IPS-NIHi11 (cell line): ENCODE results near the gene ZNF343.

Source experiments
- DNase-seq: peaks from one replicate; pipeline ENCODE4 v3.0.0; 2012; ENCODE audit warnings: mixed read lengths, low spot score

ZNF343 gene

DNA sequence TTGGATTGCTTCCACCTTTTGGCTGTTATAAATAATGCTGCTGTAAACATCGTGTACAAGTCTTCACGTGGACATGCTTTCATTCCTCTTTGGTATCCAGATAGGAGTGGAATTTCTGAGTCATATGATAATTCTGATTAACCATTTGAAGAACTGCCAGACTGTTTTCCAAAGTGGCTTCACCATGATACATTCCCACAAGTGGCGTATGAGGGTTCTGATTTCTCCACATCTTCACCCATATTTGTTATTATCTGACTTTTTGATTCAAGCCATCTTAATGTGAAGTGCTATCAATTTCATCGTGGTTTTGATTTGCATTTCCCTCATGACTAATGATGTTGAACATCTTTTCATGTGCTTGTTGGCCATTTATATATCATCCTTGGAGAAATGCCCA lies 35.2 kb downstream of the ZNF343 start:
- DNase-seq: no peak

DNA sequence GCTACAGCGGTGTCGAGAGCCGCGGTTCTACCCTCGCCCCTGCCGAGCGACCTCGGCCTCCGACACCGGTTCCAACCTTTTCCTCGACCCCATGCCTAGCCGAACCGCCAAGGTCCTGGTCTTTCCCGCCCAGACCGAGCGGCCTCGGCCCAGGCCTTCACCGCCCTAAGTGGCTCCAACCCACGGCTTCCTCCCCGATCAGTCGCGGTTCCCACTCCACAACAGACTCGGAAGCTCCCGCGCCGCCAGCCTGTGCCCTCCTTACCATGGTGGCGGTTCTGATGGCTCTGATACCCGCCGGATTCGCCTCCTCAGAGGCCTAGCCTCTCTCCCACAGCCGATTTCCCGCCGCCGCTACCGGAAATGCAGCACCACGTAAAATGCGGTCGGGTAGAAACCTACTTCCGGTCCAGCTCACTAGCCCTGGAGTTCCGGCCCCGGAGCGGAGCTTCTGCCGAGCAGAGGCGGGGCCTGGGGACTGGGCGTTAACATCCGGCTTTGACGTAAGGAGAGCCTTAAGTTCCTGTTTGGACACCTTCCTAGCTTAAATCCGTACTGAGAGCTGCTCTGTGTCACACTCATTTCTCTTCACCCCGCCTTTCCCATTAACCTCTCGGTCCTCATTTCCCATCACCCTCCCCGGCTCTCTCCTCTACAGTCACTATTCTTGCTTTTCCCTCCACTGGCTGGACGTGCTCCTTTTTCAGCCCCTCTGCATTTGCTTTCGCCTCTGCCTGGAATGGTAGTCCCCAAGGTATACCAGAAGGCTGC lies 38.1 kb downstream of the ZNF343 start, which contains the start of gene SNRPB:
TSS of gene SNRPB (minus strand) at position 367 of the 771 bp plus-strand sequence. CDS start at position 268, 99 bp downstream.
- peak; percentile 99 for DNase-seq

DNA sequence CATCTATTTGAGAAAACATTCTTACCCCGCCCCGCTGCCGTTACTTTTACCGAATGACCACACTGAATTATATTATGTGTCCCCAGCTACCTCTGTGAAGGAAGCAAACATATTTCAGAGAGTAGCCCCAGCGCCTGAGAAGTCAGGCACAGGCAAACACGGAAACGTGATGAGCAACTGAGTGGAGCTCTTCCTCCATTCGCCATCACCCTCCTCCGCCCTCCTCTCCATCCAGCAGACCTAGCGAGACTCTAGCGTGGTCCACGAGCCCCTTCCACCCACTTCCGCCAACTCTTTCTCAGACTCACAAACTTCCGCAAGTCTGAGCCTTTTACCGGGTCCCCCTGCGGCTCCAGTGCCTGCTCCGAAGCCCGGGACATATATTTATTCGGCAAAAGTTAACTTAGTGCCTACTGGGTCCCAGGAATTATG lies 38.7 kb downstream of the ZNF343 start:
- DNase-seq: peak; percentile 59

DNA sequence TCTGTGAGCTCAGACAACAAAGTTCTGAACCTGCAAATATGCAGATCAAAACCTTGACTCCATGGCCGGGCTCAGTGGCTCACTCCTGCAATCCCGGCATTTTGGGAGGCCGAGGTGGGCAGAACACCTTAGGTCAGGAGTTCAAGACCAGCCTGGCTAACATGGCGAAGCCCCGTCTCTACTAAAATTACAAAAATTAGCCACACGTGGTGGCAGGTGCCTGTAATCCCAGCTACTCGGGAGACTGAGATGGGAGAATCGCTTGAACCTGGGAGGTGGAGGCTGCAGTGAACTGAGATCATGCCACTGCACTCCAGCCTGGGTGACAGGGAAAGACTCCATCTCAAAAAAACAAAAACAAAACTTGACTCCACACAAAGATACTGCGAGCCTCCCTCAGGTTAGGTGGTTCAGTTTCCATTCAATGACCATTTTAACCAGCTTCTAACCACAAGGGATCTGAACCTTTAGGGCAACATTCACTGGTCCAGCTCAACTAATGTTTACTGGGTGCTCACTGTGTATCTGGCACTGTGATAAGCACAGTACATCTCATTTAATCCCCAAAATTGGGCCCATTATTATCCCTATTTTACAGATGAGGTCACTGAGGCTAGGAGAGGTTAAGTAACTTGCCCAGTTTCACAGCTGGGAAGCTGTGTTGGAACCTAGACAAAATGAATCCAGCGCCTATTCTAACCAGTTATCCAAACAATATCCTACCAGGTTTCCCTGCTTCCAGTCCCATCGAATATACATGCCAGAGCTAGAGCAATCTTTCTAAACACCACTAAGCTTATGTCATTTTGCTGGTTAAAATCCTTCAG lies 39.9 kb downstream of the ZNF343 start:
- no peak for DNase-seq

DNA sequence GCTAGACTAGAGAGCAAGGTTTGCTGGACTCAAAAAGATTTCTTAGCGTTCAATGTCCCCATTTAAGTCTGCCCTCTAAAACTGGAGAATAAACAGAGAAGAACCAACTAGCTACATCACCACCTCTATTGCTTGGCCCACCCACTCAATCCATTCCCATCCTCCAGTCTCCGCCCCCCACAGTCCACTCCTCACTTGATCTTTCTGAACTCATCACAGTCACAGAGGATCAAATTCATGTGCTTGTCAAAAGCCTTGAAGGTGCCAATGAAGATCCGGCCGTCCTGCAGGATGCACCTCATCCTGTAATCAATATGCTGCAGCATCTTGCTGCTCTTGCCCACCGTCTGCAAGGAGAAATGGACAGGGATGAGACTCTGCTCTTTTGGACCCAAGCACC lies 41.3 kb downstream of the ZNF343 start:
- no peak for DNase-seq

DNA sequence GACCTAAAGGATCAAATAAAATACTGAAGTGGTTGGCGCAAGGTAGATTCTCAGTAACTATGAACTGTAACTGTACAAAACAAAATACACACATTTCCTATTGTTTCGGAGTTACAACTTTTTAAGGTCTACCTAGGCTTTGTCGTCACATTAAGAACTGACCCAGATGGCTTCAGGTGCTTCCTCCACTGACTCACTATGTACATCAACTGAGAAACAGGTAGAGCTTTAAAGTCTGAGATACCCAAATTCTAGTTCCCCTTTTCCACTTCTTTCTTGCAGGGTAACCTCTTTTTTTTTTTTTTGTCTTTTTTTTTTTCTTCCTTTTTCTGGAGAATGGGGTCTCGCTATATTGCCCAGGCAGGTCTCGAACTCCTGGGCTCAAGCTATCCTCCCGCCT lies 43.6 kb downstream of the ZNF343 start:
- DNase-seq: no peak

DNA sequence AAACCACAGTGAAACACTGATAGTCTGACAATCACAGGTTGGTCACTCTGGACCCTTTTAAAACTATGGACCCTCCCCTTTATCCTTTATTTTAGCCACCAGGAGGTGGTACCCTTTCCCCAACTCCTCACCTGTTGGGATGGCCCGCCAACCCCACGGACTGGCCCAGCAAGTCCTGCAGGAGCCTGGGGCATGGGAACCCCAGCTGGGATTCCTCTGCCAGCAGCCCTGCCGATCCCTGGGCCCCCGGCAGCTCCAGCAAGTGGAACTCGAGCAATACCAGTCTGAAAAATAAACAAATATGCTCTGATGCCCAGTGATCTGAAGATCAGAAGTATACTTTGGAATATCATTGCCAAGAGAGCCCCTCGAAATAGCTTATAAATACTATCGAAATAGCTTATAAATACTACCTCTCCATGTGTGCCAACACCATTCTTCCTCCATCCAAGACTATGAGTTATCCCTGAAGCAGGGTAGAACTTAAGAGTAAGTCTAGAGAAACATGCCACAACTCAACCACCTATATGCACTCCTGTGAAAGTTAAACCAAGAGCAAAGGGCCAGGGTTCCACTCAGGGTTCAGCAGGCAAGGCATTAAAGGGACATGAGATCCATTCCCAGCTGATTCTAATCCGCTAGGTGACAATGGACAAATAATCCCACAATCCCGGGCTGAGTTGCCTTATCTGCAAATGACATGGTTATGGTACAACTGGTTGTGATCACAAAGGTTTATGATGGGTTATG lies 44.9 kb downstream of the ZNF343 start:
- no peak for DNase-seq

DNA sequence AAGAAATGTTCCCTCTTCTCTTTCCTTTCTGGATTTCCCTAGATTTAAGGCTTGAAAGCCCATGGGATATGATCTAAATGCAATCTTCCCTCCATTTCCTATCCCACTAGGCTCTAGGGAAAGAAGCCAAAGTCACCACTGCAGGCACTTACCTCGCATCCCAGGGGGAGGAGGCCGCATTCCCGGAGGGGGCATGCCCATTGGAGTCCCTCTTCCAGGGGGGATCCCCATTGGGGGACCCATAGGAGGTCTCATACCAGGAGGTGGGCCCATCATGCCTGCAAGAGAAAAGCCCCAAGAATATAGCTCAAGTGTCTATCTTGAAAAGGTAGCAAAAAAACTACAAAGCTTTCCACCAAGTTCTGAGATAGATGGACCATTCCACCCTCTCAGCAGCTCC lies 46.2 kb downstream of the ZNF343 start:
- DNase-seq: no peak

DNA sequence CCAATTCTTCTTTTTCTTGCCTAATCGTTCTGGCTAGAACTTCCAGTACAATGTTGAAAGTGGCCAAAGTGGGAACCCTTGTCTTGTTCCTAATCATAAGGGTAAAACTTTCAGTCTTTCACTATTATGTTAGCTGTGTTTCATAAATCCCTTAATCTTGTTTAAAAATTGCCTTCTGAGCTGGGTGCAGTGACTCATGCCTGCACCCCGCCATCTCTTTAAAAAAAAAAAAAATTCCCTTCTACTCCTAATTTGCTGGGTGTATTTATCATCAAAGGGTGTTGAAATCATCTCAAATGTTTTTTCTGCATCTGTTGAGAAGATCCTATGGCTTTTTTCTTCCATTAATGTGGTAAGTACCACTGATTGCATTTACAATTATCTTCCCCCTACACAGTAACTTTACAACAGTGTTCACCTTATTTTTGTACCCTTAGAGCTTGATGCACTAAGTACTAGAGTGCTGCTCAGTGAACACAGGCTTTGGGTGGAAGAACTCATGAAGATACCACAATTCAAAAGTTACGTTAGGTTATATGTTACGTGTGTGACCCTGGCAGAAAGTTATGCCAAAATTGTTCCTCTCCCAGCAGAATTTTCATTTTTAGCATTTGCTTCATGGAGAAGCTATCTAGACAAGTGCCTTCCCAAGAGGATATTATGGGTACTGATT lies 47.8 kb downstream of the ZNF343 start:
- DNase-seq: no peak

DNA sequence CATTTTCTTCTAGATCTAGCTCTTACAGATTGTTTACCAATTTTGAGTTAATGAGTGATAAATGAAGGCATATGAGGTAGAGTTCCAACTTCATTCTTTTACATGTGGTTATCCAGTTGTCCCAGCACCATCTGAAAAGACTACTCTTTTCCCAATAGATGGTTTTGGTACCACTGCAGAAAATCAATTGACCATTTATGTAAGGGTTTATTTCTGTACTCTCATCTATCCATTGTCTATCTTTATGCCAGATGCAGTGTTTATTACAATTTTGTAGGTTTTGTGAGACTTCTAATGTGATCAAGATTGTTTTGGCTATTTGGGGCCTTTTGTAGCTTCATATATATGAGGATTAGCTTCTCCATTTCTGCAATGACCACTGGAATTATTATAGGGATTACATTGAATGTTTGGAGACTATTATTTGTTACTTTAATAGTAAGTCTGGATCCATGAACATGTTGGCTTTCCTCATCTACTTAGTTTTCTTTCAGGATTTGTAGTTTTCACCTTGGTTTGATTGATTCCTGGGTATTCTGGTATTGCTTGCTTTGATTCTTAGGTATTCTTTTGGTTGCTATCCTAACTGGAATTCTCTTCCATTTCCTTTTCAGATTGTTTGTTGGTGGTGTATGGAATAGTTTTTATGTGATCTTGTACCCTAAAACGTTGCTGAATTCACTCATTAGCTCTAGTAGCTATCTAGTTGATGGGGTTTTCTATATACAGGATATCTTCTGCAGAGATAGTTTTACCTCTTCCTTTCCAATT lies 48.5 kb downstream of the ZNF343 start:
- no peak for DNase-seq

DNA sequence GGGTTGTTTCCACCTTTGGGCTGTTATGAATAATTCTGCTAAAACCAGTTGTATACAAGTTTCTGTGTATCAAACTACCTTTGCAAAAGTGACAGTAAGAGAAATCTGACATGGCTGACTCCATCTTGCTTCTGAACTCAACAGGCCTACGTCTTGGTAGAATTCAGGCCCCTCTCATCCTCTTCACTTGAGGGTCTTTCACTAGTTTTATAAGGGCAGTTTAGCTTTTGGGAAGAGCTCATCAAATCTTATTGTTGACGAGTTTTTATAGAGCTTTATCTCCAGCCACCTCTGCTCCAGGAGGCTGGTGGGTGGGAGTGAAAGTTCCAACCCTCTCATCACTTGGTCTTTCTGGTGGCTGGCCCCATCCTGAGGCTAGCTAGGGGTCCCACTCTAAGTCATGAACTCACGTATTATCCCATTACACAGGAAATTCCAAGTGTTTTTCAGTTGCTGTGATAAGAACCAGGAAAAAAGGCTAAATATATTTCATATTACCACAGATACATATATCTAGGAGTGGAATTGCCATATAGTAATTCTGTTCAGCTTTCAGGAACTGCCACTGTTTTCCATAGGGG lies 49.7 kb downstream of the ZNF343 start:
- DNase-seq: no peak

DNA sequence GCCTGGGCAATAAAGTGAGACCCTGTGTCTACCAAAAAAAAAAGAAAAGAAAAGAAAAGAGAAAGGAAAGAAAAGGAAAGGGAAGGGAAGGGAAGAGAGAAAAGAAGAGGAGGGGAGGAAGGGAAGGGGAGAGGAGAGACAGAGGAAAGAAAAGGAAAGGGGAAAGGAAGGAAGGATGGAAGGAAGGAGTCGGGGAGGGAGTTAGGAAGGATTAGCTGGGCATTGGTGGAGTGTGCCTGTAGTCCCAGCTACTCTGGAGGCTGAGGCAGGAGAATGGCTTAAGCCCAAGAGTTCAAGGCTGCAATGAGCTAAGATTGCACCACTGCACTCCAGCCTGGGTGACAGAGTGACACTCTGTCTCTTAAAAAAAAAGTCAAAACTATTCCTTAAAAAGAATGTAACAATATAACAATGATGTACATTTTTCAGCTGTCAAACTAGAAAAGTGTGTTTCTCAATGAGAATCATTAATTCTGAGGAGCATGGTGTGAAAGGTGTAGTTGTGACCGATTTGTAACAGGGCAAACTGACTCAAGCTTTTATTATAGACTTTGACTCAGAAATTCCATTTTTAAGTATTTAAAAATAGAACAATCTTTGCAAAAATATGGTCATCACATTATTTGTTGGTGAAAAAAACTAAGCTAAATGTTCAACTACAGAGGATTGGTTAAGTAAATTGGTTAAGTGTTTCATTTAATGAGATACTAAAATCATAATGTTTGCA lies 52.8 kb downstream of the ZNF343 start:
- DNase-seq: no peak

DNA sequence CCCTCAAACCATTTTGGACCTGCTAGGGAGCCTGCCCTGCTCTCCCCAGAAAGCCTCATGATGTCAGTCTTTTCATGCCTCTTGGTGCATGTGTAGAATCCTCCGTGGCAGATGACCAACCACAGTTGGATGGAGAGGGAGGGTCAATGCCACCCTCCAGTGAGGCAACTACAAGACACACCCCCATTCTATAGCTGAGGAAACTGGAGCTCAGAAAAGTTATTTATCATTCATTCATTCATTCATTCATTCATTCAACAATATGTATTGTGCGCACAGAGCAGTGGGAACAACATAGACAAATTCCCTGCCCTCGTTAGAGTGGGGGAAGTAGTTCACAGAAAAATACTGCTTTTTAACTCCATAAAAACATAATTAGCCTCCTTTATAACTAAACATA lies 54.9 kb downstream of the ZNF343 start:
- DNase-seq: no peak

DNA sequence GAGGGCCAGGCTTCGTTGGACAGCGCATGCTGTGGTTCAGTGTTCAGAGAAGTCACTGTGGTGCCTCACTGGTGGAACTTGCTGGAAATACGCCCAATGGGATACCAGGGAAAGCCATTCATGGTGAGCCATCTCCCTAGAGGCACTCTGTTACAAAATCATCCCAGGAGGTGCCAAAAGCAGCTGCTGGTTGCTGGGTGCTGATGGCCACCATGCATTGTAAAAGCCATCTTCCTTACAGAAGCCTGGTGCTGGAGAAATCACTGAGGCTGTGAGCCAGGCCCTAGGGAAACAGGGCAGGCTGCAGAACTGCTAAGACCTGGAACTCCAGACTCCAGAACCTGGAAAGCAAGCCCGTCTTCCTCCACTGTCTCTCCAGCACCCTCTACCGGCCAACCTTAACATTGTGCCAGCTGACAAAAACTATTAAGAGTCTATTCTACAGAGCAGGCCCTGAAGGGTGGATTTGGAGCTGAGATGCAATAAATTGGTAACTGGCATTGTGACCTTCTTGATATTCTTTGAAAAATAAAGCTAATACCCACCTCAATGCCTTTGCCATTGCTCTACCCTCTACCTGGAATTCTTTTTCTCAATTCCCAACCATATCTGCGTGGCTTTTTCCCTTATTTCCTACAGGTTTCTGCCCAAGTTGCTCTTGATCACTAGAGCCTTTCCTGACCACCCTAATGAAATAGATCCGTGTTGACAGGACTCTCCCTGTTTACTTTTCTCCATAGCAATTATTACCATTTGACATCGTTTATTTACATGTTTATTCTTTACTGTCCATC lies 56.6 kb downstream of the ZNF343 start:
- peak; percentile 83 for DNase-seq

DNA sequence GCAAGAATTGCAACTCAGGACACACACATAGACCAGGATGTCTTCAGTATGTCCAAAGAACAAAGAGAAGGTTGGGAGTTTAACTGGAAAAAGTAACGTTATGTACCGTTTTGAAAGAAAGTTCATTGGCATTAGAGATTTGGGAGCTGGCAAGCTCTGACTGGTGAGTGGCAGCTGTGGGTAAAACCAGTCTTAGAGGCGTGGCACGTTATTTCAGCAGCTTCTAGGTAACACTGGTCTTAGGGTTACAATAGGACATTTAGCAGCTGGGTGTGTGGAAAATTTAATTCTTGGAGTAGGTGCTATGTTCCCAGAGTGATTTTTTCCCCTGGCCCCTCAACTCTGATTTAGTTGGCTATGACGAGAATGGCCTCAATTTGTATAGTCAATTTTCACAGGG lies 57.3 kb downstream of the ZNF343 start:
- DNase-seq: no peak

DNA sequence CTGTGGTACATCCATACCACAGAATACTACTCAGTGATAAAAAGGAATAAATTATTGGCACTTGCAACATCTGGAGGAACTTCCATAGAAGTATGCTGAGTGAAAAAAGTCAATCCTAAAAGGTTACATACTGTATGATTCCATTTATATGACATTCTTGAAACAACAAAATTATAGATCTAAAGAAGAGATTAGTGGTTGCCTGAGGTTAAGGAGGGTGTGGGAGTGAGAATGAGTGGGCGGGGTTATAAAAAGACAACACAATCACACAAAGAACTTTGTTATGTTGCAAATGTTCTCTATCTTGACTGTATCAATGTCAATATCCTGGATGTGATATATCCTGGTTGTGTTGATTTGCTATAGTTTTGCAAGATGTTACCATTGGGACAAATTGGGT lies 59.3 kb downstream of the ZNF343 start:
- DNase-seq: no peak

DNA sequence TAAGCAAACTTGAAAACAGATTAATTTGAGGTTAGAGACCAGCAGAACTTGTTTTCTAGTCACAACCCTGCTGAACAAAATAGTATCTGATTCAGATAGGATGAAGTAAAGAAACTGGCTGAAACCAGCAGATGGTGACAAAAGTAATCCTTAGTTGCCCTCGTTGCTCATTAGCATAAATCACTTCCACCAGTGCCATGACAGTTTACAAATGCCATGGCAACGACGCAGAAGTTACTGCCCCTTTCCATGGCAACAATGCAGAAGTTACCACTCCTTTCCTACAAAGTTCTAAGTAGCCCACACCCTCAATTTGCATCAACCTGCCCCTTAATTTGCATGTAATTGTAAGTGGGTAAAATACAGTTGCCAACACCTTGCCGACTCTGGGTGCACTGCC lies 61.9 kb downstream of the ZNF343 start:
- DNase-seq: peak; percentile 15
